ENCODE data around the gene MBTPS2.

DNA sequence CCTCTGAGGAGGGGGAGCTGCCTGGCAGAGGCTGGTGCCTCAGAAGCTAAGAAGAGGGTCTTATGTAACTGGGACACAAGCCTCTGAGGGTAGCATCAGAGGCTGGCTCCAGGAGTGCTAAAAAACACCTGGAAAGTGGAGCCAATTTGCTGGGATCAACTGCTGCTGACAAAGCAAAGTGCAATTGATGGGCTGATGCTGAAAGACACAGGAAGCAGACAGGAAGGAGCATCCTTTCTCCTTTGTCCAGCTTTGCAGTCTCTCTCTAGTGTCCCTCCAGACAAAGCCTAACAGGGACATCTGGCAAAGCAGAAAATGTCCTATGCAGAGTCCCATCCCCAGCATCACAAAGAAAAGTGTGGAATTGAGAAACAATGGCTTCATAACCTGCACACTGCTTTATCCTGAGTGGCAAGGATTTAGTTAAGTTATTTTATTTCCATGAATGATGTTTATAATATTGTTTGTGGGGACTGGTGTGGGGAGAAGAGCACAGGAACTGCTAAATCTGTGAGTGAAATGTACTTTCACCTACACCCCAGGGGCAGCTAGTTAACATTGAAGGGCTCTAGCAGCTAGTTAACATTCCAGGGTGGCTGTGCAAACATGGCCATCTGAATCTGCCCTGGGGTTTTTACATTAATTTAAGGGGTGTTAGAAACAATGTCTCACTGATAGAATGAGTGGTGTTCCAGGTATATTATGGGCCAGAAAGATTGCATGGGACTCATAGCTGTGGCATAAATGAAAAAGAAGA lies 25.6 kb upstream of the MBTPS2 start:
- TF ChIP-seq, protein P1, sequence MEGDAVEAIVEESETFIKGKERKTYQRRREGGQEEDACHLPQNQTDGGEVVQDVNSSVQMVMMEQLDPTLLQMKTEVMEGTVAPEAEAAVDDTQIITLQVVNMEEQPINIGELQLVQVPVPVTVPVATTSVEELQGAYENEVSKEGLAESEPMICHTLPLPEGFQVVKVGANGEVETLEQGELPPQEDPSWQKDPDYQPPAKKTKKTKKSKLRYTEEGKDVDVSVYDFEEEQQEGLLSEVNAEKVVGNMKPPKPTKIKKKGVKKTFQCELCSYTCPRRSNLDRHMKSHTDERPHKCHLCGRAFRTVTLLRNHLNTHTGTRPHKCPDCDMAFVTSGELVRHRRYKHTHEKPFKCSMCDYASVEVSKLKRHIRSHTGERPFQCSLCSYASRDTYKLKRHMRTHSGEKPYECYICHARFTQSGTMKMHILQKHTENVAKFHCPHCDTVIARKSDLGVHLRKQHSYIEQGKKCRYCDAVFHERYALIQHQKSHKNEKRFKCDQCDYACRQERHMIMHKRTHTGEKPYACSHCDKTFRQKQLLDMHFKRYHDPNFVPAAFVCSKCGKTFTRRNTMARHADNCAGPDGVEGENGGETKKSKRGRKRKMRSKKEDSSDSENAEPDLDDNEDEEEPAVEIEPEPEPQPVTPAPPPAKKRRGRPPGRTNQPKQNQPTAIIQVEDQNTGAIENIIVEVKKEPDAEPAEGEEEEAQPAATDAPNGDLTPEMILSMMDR (IDR thresholded peaks at IDR 0.05; ENCODE audit: borderline replicate concordance, extremely low read depth, low read length, poor library complexity, severe bottlenecking), result no peak
- TF ChIP-seq EZH2 (IDR thresholded peaks at IDR 0.05; ENCODE audit: borderline replicate concordance, low read depth, low read length, severe bottlenecking), result no peak
